Measurements from ENCODE around the gene CSRP3.
"Not testable (repeated sequence)": the region's sequence is repeated elsewhere in the genome, so short reads cannot be mapped to it uniquely, and the experiment has no call there.

Gene CSRP3

GRCh38 chr11:19145319-19145718 is 56.5 kb downstream of the CSRP3 start:
- Histone ChIP-seq H3K9ac (ENCODE audit: low read length) (no peak overlapping the region), H3K9me3 (ENCODE audit: insufficient read depth, low read length) (no peaks in the 10 kb centered on the region), H3K36me3 (ENCODE audit: low read length) (peaks cover 53% of the 10 kb centered on the region), H4K20me1 (ENCODE audit: low read depth, low read length) (no peaks in the 10 kb centered on the region), H3K27ac (ENCODE audit: low read depth, low read length) (no peak overlapping the region), H3K27me3 (ENCODE audit: low read length) (no peaks in the 10 kb centered on the region), H3K79me2 (ENCODE audit: insufficient read depth, low read length) (no peaks in the 10 kb centered on the region), H3F3A (ENCODE audit: insufficient read depth) (peaks cover 4% of the 10 kb centered on the region; the same call in 1 of the 2 replicates), H2AFZ (ENCODE audit: low read depth, low read length, severe bottlenecking) (no peak overlapping the region), H3K4me3 (ENCODE audit: insufficient read depth, low read length, poor library complexity, severe bottlenecking) (no peak overlapping the region), H3K4me2 (ENCODE audit: low read depth, low read length, poor library complexity, severe bottlenecking) (no peak overlapping the region), H3K9me2 (replicated peaks; ENCODE audit: insufficient read depth, low read length) (no peaks in the 10 kb centered on the region)
- TF ChIP-seq CTCF (IDR thresholded peaks at IDR 0.05; ENCODE audit: insufficient read depth, low read length, poor library complexity, severe bottlenecking) (no peak), EZH2phosphoT487 (conservative IDR thresholded peaks at IDR 0.05; ENCODE audit: low read length) (no peak)

GRCh38 chr11:19136884-19137283 is 64.9 kb downstream of the CSRP3 start:
- H3K9me3 ChIP-seq (ENCODE audit: insufficient read depth, low read length); H3K9ac ChIP-seq (ENCODE audit: low read length); H4K20me1 ChIP-seq (ENCODE audit: low read depth, low read length): not testable (repeated sequence)

GRCh38 chr11:19134004-19134403 is 67.8 kb downstream of the CSRP3 start:
- no peak overlapping the region for H3K4me3 ChIP-seq (ENCODE audit: insufficient read depth, low read length, poor library complexity, severe bottlenecking)
- H3K36me3 ChIP-seq (ENCODE audit: low read length), result peaks cover 39% of the 10 kb centered on the region
- peaks cover 42% of the 10 kb centered on the region for H3K79me2 ChIP-seq (ENCODE audit: insufficient read depth, low read length)
- no peaks in the 10 kb centered on the region for H3F3A ChIP-seq (ENCODE audit: insufficient read depth)
- H2AFZ ChIP-seq (ENCODE audit: low read depth, low read length, severe bottlenecking), result no peak overlapping the region
- H3K9ac ChIP-seq (ENCODE audit: low read length), result no peak overlapping the region
- no peak overlapping the region for H3K4me2 ChIP-seq (ENCODE audit: low read depth, low read length, poor library complexity, severe bottlenecking)
- no peaks in the 10 kb centered on the region; the same call in 1 of the 2 replicates for H3K9me3 ChIP-seq (ENCODE audit: insufficient read depth, low read length)
- H3K27ac ChIP-seq (ENCODE audit: low read depth, low read length), result no peak overlapping the region
- no peaks in the 10 kb centered on the region for H4K20me1 ChIP-seq (ENCODE audit: low read depth, low read length)
- TF ChIP-seq CTCF (IDR thresholded peaks at IDR 0.05; ENCODE audit: insufficient read depth, low read length, poor library complexity, severe bottlenecking), result no peak
- no peaks in the 10 kb centered on the region for H3K27me3 ChIP-seq (ENCODE audit: low read length)
- no peaks in the 10 kb centered on the region for H3K9me2 ChIP-seq (replicated peaks; ENCODE audit: insufficient read depth, low read length)

More at GRCh38 chr11:19136884-19137283, 64.9 kb downstream of the CSRP3 start:
- H3K36me3 ChIP-seq (ENCODE audit: low read length), result peaks cover 24% of the 10 kb centered on the region
- H3K27ac ChIP-seq (ENCODE audit: low read depth, low read length); H3K4me2 ChIP-seq (ENCODE audit: low read depth, low read length, poor library complexity, severe bottlenecking); H3K9me2 ChIP-seq (replicated peaks; ENCODE audit: insufficient read depth, low read length); H3K4me3 ChIP-seq (ENCODE audit: insufficient read depth, low read length, poor library complexity, severe bottlenecking); H3K27me3 ChIP-seq (ENCODE audit: low read length); H3F3A ChIP-seq (ENCODE audit: insufficient read depth); H2AFZ ChIP-seq (ENCODE audit: low read depth, low read length, severe bottlenecking): not testable (repeated sequence)
- H3K79me2 ChIP-seq (ENCODE audit: insufficient read depth, low read length), result peaks cover 16% of the 10 kb centered on the region

All from SU-DHL-6 (cell line).